HepG2 (cell line): Measurements from ENCODE around the gene RNH1. TPM values are rescaled to one million over a fixed set of nuclear protein-coding genes. Genes with fewer than 3 reads are reported as not detected.

Experiments
- ATAC-seq: fragments of 200-7000 bp; cut with Tn5 transposase; 3 replicates; pipeline ENCODE4 v1.9.1; 2020; ENCODE audit warnings: mild to moderate bottlenecking, moderate library complexity
- BruUV-seq: library from RNA; stranded (reverse); fragments of 400-500 nt; replicated peaks from 2 replicates; lab custom pipeline; 2021; lab: Mats Ljungman, UMichigan
- CTCF ChIA-PET: fragments of 300-600 bp; formaldehyde crosslinking; extraction: SDS; loops from one replicate; lab custom pipeline; 2021; ENCODE audit warnings: low total read pairs, inconsistent platforms, low intra/inter-chr PET ratio; lab: Yijun Ruan, JAX
- POLR2A ChIA-PET: fragments of 350-600 bp; sonication (Branson Sonifier 250); formaldehyde crosslinking; loops from one replicate; lab custom pipeline; 2020; ENCODE audit warnings: antibody characterized with exemption, inconsistent platforms; lab: Yijun Ruan, JAX
- DNase-seq: peaks from one replicate; pipeline ENCODE4 v3.0.0-alpha.2; 2015; ENCODE audit warnings: low spot score
- FAIRE-seq: peaks from 3 replicates; lab custom pipeline; 2011; peaks lifted over from hg19 to GRCh38; lab: Jason Lieb, UNC
- H2AFZ ChIP-seq: one replicate; pipeline ENCODE4 v1.6.1; 2011; ENCODE audit warnings: low read length, inconsistent platforms
- H3K27ac ChIP-seq: fragments of 300-600 bp; 3 replicates; pipeline ENCODE4 v1.8.0; 2011; ENCODE audit warnings: mixed run types, mild to moderate bottlenecking, mixed read lengths, low read length, inconsistent platforms; ENCODE audit not compliant: insufficient read depth; ENCODE audit errors: extremely low read length
- H3K27me3 ChIP-seq, 2 experiments: fragments of 200-600 bp in 1 of 2; 2 replicates in 1 of 2; 3 replicates in 1 of 2; pipeline versions ENCODE4 v1.6.0 to v1.8.0; 2011; ENCODE audit warnings: low read length in 2 of 2, mild to moderate bottlenecking in 2 of 2, moderate library complexity in 2 of 2, inconsistent platforms in 1 of 2; ENCODE audit not compliant: insufficient read depth in 2 of 2, control insufficient read depth in 1 of 2
- H3K36me3 ChIP-seq, 2 experiments: fragments of 200-600 bp in 1 of 2; replicated peaks in 1 of 2; 2 replicates in 1 of 2; 3 replicates in 1 of 2; pipeline versions ENCODE4 v1.5.1 to v1.8.0; 2011; ENCODE audit warnings: low read length in 2 of 2, inconsistent platforms in 1 of 2; ENCODE audit not compliant: insufficient read depth in 2 of 2, control insufficient read depth in 1 of 2
- H3K4me1 ChIP-seq: 2 replicates; pipeline ENCODE4 v1.5.1; 2012; ENCODE audit warnings: low read length, inconsistent platforms; ENCODE audit not compliant: insufficient read depth
- H3K4me2 ChIP-seq: 2 replicates; pipeline ENCODE4 v1.6.0; 2011; ENCODE audit warnings: low read depth, low read length, inconsistent platforms
- H3K4me3 ChIP-seq, 3 experiments: fragments of 200-600 bp in 1 of 3; sonication (generic), shearing (Covaris generic) in 1 of 3; replicated peaks in 1 of 3; 2 replicates each; pipeline ENCODE4 v1.5.1; 2011 to 2016; ENCODE audit warnings: low read length in 3 of 3, inconsistent platforms in 2 of 3, low read depth in 2 of 3, mild to moderate bottlenecking in 2 of 3, control low read depth in 1 of 3, mixed read lengths in 1 of 3; ENCODE audit not compliant: insufficient read depth in 1 of 3
- H3K79me2 ChIP-seq: one replicate; pipeline ENCODE4 v1.6.1; 2011; ENCODE audit warnings: low read length, inconsistent platforms; ENCODE audit not compliant: insufficient read depth
- H3K9ac ChIP-seq: 2 replicates; pipeline ENCODE4 v1.6.0; 2011; ENCODE audit warnings: mild to moderate bottlenecking, low read depth, low read length, inconsistent platforms; ENCODE audit not compliant: insufficient read depth
- H3K9me3 ChIP-seq: 2 replicates; pipeline ENCODE4 v1.5.1; 2012; ENCODE audit warnings: mild to moderate bottlenecking, low read length
- H4K20me1 ChIP-seq: 2 replicates; pipeline ENCODE4 v1.6.0; 2011; ENCODE audit warnings: inconsistent platforms, mild to moderate bottlenecking, low read length, moderate library complexity; ENCODE audit not compliant: insufficient read depth
- EEA1 ChIP-seq: sonication (generic); formaldehyde crosslinking; IDR thresholded peaks from 2 replicates; pipeline ENCODE4 v1.5.1; 2020; ENCODE audit warnings: mild to moderate bottlenecking, missing genetic modification reagents, borderline replicate concordance
- EHMT2 ChIP-seq: fragments of 200-600 bp; sonication (generic); IDR thresholded peaks from 2 replicates; pipeline ENCODE4 v1.7.0; 2017; ENCODE audit warnings: antibody characterized with exemption, low read depth, low read length, borderline replicate concordance
- SAFB2 ChIP-seq: sonication (generic); formaldehyde crosslinking; IDR thresholded peaks from 2 replicates; pipeline ENCODE4 v1.5.1; 2020; ENCODE audit warnings: missing genetic modification reagents, low read depth, mild to moderate bottlenecking, borderline replicate concordance
- SIN3A ChIP-seq: IDR thresholded peaks from 2 replicates; pipeline ENCODE4 v1.6.1; 2011; ENCODE audit warnings: low read depth, mild to moderate bottlenecking, control low read depth, low read length, borderline replicate concordance
- ZNF225 ChIP-seq: sonication (generic); formaldehyde crosslinking; IDR thresholded peaks from 2 replicates; pipeline ENCODE4 v1.4.0; 2020; ENCODE audit warnings: mild to moderate bottlenecking, missing genetic modification reagents
- ZNF24 ChIP-seq: fragments of 450-650 bp; IDR thresholded peaks from 2 replicates; pipeline ENCODE4 v1.6.1; 2017; ENCODE audit warnings: antibody characterized with exemption, mild to moderate bottlenecking
- ZNF331 ChIP-seq: sonication (generic); formaldehyde crosslinking; IDR thresholded peaks from 2 replicates; pipeline ENCODE4 v1.4.0; 2020; ENCODE audit warnings: missing genetic modification reagents
- ZNF546 ChIP-seq: sonication (generic); formaldehyde crosslinking; conservative IDR thresholded peaks from 2 replicates; pipeline ENCODE4 v1.8.1; 2023; ENCODE audit warnings: mild to moderate bottlenecking, missing genetic modification reagents
- ZNF788 ChIP-seq: sonication (generic); formaldehyde crosslinking; IDR thresholded peaks from 2 replicates; pipeline ENCODE4 v1.5.0; 2020; ENCODE audit warnings: mild to moderate bottlenecking, missing genetic modification reagents, borderline replicate concordance
- WGBS: methylation state at CpG from one replicate; pipeline ENCODE4 v1.1.6; 2017; ENCODE audit warnings: low lambda C conversion rate; 5-methylcytosine and 5-hydroxymethylcytosine counted together
- in situ Hi-C: cut with HindIII; loops from 2 replicates; pipeline ENCODE4 v1.10.0; 2017; ENCODE audit warnings: low pct_unique_long_range_greater_than_20kb; ENCODE audit not compliant: extremely low pct_ligation_motif_present
- intact Hi-C: fragments of 100-400 bp; cut with micrococcal nuclease; formaldehyde crosslinking; loops from one replicate; pipeline ENCODE4 v1.10.0; 2022; ENCODE audit not compliant: unreplicated experiment
- polyA plus RNA-seq, 8 experiments: library from polyadenylated mRNA; depleted of rRNA in 3 of 8; stranded (reverse) in 7 of 8; unstranded in 1 of 8; fragments of >200 nt; fragmentation: Illumina TruSeq in 4 of 8; extraction: Trizol in 4 of 8; gene quantifications; 2 replicates each; pipeline versions ENCODE4 v1.2.1 to v1.2.3, GENCODE V29; 2011 to 2016; ENCODE audit warnings: low read depth in 4 of 8, missing spikeins in 1 of 8, mixed read lengths in 1 of 8; ENCODE audit not compliant: insufficient read depth in 1 of 8
- total RNA-seq, 5 experiments: library from RNA; depleted of rRNA; stranded (reverse); fragments of >200 nt; fragmentation: Illumina TruSeq; extraction: Trizol; gene quantifications; 2 replicates each; pipeline ENCODE4 v1.2.3, GENCODE V29; 2016; ENCODE audit warnings: low read depth in 1 of 5
- TF ChIP-seq, protein P1 (sequence below): sonication (generic); formaldehyde crosslinking; IDR thresholded peaks from 2 replicates; pipeline ENCODE4 v1.8.0; 2022; ENCODE audit warnings: missing genetic modification reagents, mild to moderate bottlenecking, moderate library complexity, borderline replicate concordance

Gene RNH1
- total and polyA plus RNA-seq, 2 of the 13 experiments (the other 11 are each of a cell fraction or from before 2014, with no cell fraction given), result 36.0 to 74.1 TPM

DNA sequence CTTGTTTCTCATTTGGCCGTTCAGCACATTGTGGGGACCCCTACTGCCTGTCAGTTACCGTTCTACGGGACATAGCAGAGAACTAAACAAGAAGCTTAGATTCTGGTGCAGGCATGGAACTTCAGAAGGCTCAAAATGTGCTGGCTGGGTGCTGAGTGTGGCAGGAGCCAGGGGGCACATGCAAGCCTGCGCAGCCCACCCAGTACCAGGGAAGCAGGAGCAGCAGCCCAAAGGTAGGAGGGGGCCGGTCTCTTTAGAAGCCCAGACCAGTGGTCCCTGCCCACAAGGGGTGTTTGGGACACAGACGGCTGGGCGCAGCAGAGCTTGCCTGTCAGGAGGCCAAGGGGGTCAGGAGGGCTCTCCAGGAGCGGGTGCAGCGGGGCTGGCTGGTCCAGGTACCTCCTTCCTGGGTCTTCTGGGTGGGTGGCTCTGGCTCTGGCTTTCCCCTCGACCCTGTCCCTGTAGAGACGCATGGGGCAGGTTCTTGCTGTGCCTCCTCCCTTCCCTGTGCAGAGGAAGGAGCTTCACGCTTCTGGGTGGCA, 54.8 kb downstream of the RNH1 start:
- H3K9ac ChIP-seq, result peak overlapping the region; percentile 89; the same call in 1 of the 2 replicates
- peaks cover 9 to 30% of the 10 kb centered on the region in 2 experiments for H3K36me3 ChIP-seq
- no peaks in the 10 kb centered on the region; a peak in 1 of 5 replicates for H3K27me3 ChIP-seq
- H3K9me3 ChIP-seq, result no peaks in the 10 kb centered on the region
- H3K4me2 ChIP-seq, result peak overlapping the region; percentile 87
- BruUV-seq, result no TSS peak
- peaks cover 33% of the 10 kb centered on the region for H3K4me1 ChIP-seq
- TF ChIP-seq SIN3A, result no peak
- no peak for TF ChIP-seq EEA1
- TF ChIP-seq SAFB2 (CRISPR knock-in tag), result no peak
- no peak for TF ChIP-seq ZNF24
- TF ChIP-seq ZNF788, result no peak
- no peak for TF ChIP-seq ZNF546
- TF ChIP-seq ZNF225 (CRISPR knock-in tag), result no peak
- TF ChIP-seq ZNF331, result no peak
- TF ChIP-seq, protein P1, sequence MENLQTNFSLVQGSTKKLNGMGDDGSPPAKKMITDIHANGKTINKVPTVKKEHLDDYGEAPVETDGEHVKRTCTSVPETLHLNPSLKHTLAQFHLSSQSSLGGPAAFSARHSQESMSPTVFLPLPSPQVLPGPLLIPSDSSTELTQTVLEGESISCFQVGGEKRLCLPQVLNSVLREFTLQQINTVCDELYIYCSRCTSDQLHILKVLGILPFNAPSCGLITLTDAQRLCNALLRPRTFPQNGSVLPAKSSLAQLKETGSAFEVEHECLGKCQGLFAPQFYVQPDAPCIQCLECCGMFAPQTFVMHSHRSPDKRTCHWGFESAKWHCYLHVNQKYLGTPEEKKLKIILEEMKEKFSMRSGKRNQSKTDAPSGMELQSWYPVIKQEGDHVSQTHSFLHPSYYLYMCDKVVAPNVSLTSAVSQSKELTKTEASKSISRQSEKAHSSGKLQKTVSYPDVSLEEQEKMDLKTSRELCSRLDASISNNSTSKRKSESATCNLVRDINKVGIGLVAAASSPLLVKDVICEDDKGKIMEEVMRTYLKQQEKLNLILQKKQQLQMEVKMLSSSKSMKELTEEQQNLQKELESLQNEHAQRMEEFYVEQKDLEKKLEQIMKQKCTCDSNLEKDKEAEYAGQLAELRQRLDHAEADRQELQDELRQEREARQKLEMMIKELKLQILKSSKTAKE (CRISPR knock-in tag), result no peak
- TF ChIP-seq EHMT2, result no peak
- DNase-seq (no peak), ATAC-seq (no peak), FAIRE-seq (no peak)
- intact Hi-C loops (no loop called here), in situ Hi-C loops (no loop called here)
- H4K20me1 ChIP-seq, result no peaks in the 10 kb centered on the region
- H3K79me2 ChIP-seq, result peaks cover 50% of the 10 kb centered on the region
- H2AFZ ChIP-seq, result no peak overlapping the region
- ChIA-PET POLR2A (interaction anchor here (1.7 kb wide), 1 partner anchor 17 kb away, joined by 5 read pairs; no protein-coding TSS in a partner anchor), CTCF (no interaction called here)
- no peak overlapping the region for H3K4me3 ChIP-seq
- H3K27ac ChIP-seq, result no peak overlapping the region
- 97% methylated on average over 6 of the region's 12 CpGs for WGBS
